HCT116 (cell line): ENCODE results near the gene CREG2. TPM values are rescaled to one million over a fixed set of nuclear protein-coding genes. Genes with fewer than 3 reads are reported as not detected.

Source experiments
- ATAC-seq: fragments of 200-7000 bp; cut with Tn5 transposase; 2 replicates; pipeline ENCODE4 v1.9.1; 2020; ENCODE audit warnings: mild to moderate bottlenecking, moderate library complexity
- BruUV-seq: library from RNA; stranded (reverse); fragments of 400-500 nt; replicated peaks from 2 replicates; lab custom pipeline; 2021; lab: Mats Ljungman, UMichigan
- CTCF ChIA-PET: fragments of 300-600 bp; sonication (Branson Sonifier 250); formaldehyde crosslinking; loops from one replicate; lab custom pipeline; 2021; ENCODE audit warnings: antibody characterized with exemption; lab: Charles Lee
- POLR2A ChIA-PET: fragments of 300-600, 350-600 bp; sonication (Branson Sonifier 250); formaldehyde crosslinking; loops from one replicate; lab custom pipeline; 2021; ENCODE audit warnings: antibody characterized with exemption; lab: Charles Lee
- RAD21 ChIA-PET, 2 experiments: fragments of 300-600 bp; sonication (Branson Sonifier 250); formaldehyde crosslinking; loops; one replicate each; lab custom pipeline; 2023; ENCODE audit warnings: low total read pairs in 2 of 2; ENCODE audit not compliant: uncharacterized antibody in 2 of 2, unreplicated experiment in 2 of 2, low non-redundant PET in 1 of 2; lab: Charles Lee
- DNase-seq: peaks from one replicate; pipeline ENCODE4 v3.0.0-alpha.2; 2010; ENCODE audit warnings: low read depth, low spot score
- H2AFZ ChIP-seq: fragments of 200-600 bp; shearing (Covaris generic), sonication (generic); 2 replicates; pipeline ENCODE4 v1.6.1; 2017; ENCODE audit warnings: low read depth, mixed run types, mixed read lengths, antibody characterized with exemption, low read length; ENCODE audit not compliant: poor library complexity, severe bottlenecking
- H3K27ac ChIP-seq: 2 replicates; pipeline ENCODE4 v1.5.1; 2012; ENCODE audit warnings: low read depth, low read length
- H3K27me3 ChIP-seq: fragments of 200-600 bp; sonication (generic); 2 replicates; pipeline ENCODE4 v1.6.1; 2016; ENCODE audit warnings: mixed run types, low read length, mixed read lengths; ENCODE audit not compliant: insufficient read depth
- H3K36me3 ChIP-seq, 2 experiments: fragments of 200-500 bp in 1 of 2; fragments of 200-600 bp in 1 of 2; sonication (Bioruptor generic) in 1 of 2; sonication (generic) in 1 of 2; 2 replicates each; pipeline versions ENCODE4 v1.5.1 to v1.6.1; 2014 to 2016; ENCODE audit warnings: low read length in 2 of 2, inconsistent platforms in 1 of 2, mixed read lengths in 1 of 2, mixed run types in 1 of 2; ENCODE audit not compliant: insufficient read depth in 2 of 2, control insufficient read depth in 1 of 2
- H3K4me1 ChIP-seq, 2 experiments: fragments of 200-600 bp in 1 of 2; sonication (generic) in 1 of 2; 2 replicates each; pipeline versions ENCODE4 v1.5.1 to v1.6.1; 2012 to 2017; ENCODE audit warnings: low read length in 2 of 2, inconsistent platforms in 1 of 2, mild to moderate bottlenecking in 1 of 2, mixed read lengths in 1 of 2, mixed run types in 1 of 2, moderate library complexity in 1 of 2; ENCODE audit not compliant: insufficient read depth in 2 of 2, control insufficient read depth in 1 of 2
- H3K4me2 ChIP-seq: fragments of 200-600 bp; sonication (generic); 2 replicates; pipeline ENCODE4 v1.6.1; 2017; ENCODE audit warnings: mixed run types, low read length, mixed read lengths
- H3K4me3 ChIP-seq, 2 experiments: fragments of 200-600 bp in 1 of 2; sonication (generic) in 1 of 2; replicated peaks in 1 of 2; 2 replicates each; pipeline ENCODE4 v1.5.1; 2011 to 2016; ENCODE audit warnings: low read length in 2 of 2, control low read depth in 1 of 2, low read depth in 1 of 2, mild to moderate bottlenecking in 1 of 2, mixed read lengths in 1 of 2, mixed run types in 1 of 2
- H3K79me2 ChIP-seq: fragments of 200-600 bp; sonication (generic); 2 replicates; pipeline ENCODE4 v1.6.1; 2017; ENCODE audit warnings: mild to moderate bottlenecking, mixed run types, low read length, moderate library complexity, mixed read lengths; ENCODE audit not compliant: insufficient read depth
- H3K9ac ChIP-seq: fragments of 200-600 bp; sonication (generic); 2 replicates; pipeline ENCODE4 v1.6.1; 2016; ENCODE audit warnings: low read length, mixed read lengths
- H3K9me2 ChIP-seq: fragments of 200-600 bp; sonication (generic), shearing (Covaris generic); 2 replicates; pipeline ENCODE4 v1.6.1; 2017; ENCODE audit warnings: mixed run types, mild to moderate bottlenecking, moderate library complexity; ENCODE audit not compliant: insufficient read depth
- H3K9me3 ChIP-seq, 2 experiments: fragments of 200-500 bp in 1 of 2; fragments of 200-600 bp in 1 of 2; sonication (Bioruptor generic) in 1 of 2; sonication (generic) in 1 of 2; 2 replicates each; pipeline ENCODE4 v1.6.1; 2014 to 2017; ENCODE audit warnings: low read length in 2 of 2, mixed read lengths in 2 of 2, inconsistent platforms in 1 of 2, low read depth in 1 of 2, mild to moderate bottlenecking in 1 of 2, mixed run types in 1 of 2, moderate library complexity in 1 of 2; ENCODE audit not compliant: control insufficient read depth in 1 of 2, insufficient read depth in 1 of 2
- H4K20me1 ChIP-seq: fragments of 200-600 bp; sonication (generic), shearing (Covaris generic); 2 replicates; pipeline ENCODE4 v1.6.1; 2017; ENCODE audit warnings: mixed run types, mild to moderate bottlenecking, moderate library complexity; ENCODE audit not compliant: insufficient read depth
- ATF3 ChIP-seq: IDR thresholded peaks from 2 replicates; pipeline ENCODE4 v1.6.1; 2012
- EZH2phosphoT487 ChIP-seq: fragments of 200-600 bp; IDR thresholded peaks from 2 replicates; pipeline ENCODE4 v1.6.1; 2018; ENCODE audit warnings: antibody characterized with exemption, borderline replicate concordance
- FOSL1 ChIP-seq: IDR thresholded peaks from 2 replicates; pipeline ENCODE4 v1.6.1; 2012; ENCODE audit warnings: low read depth
- POLR2A ChIP-seq: IDR thresholded peaks from 2 replicates; pipeline ENCODE4 v1.7.0; 2011; ENCODE audit warnings: borderline replicate concordance; ENCODE audit not compliant: insufficient read depth, insufficient read length; ENCODE audit errors: extremely low read depth
- SIN3A ChIP-seq: IDR thresholded peaks from 2 replicates; pipeline ENCODE4 v1.6.1; 2012; ENCODE audit warnings: low read depth
- YY1 ChIP-seq: IDR thresholded peaks from 2 replicates; pipeline ENCODE4 v1.6.1; 2011; ENCODE audit warnings: low read length, low read depth, moderate library complexity, mild to moderate bottlenecking; ENCODE audit not compliant: insufficient replicate concordance; ENCODE audit errors: extremely low read depth
- ZFX ChIP-seq: fragments of 450-650 bp; IDR thresholded peaks from 2 replicates; pipeline ENCODE4 v1.6.1; 2017
- intact Hi-C: fragments of 100-400 bp; cut with micrococcal nuclease; formaldehyde crosslinking; loops from 2 replicates; pipeline ENCODE4 v1.10.0; 2022
- total RNA-seq: library from RNA; stranded (reverse); gene quantifications from one replicate; pipeline ENCODE4 v1.2.1, GENCODE V29; 2021; ENCODE audit not compliant: unreplicated experiment

The CREG2 gene
- total RNA-seq, 1 experiment from 2014 or later, result 0.12 TPM

GRCh38 chr2:101362777-101363176, 24.5 kb downstream of the CREG2 start (continued):
- no peak for TF ChIP-seq POLR2A

- H3K27me3 ChIP-seq, result no peaks in the 10 kb centered on the region
- ChIA-PET CTCF (interaction anchor here (1.0 to 2.5 kb wide), 2 partner anchors 20 to 25 kb away, joined by 4 to 14 read pairs; partner anchors contain the start of gene CREG2), POLR2A (no interaction called here), RAD21 (no interaction called here)
- H3K9ac ChIP-seq, result no peak overlapping the region
- peak overlapping the region; percentile 19 for H2AFZ ChIP-seq
- H3K9me2 ChIP-seq, result no peaks in the 10 kb centered on the region
- H3K4me3 ChIP-seq, result no peak overlapping the region
- no TSS peak for BruUV-seq
- H3K9me3 ChIP-seq, result no peaks in the 10 kb centered on the region
- H3K4me2 ChIP-seq, result peak overlapping the region; percentile 68
- no peaks in the 10 kb centered on the region for H4K20me1 ChIP-seq
- DNase-seq, result no peak
- H3K27ac ChIP-seq, result no peak overlapping the region
- H3K79me2 ChIP-seq, result no peaks in the 10 kb centered on the region
- H3K4me1 ChIP-seq, result peaks cover 39 to 47% of the 10 kb centered on the region in 2 experiments
- intact Hi-C loops, result no loop called here
- TF ChIP-seq ATF3 (no peak), SIN3A (no peak), YY1 (no peak), EZH2phosphoT487 (no peak), FOSL1 (no peak)
- TF ChIP-seq, all 23 proteins: peak for 0
- ATAC-seq, result peak; percentile 31
- H3K36me3 ChIP-seq, result no peaks in the 10 kb centered on the region
Measured at GRCh38 chr2:101362316-101362715, 25.0 kb downstream of the CREG2 start.

- no peaks in the 10 kb centered on the region for H3K36me3 ChIP-seq
- no TSS peak for BruUV-seq
- TF ChIP-seq ZFX, result no peak
- no peak overlapping the region for H3K27ac ChIP-seq
- no peaks in the 10 kb centered on the region for H3K9me2 ChIP-seq
- ATAC-seq, result no peak
- ChIA-PET CTCF (interaction anchor here (2.5 kb wide), 1 partner anchor 19 kb away, joined by 14 read pairs; no protein-coding TSS in a partner anchor), RAD21 (no interaction called here), POLR2A (no interaction called here)
- no peak for DNase-seq
- no peak overlapping the region for H3K4me3 ChIP-seq
- H3K4me2 ChIP-seq, result peak overlapping the region; percentile 68
- H3K9me3 ChIP-seq, result no peaks in the 10 kb centered on the region
- no peaks in the 10 kb centered on the region for H3K79me2 ChIP-seq
- no peaks in the 10 kb centered on the region for H3K27me3 ChIP-seq
- H3K4me1 ChIP-seq, result peaks cover 42 to 53% of the 10 kb centered on the region in 2 experiments
- no peak overlapping the region for H3K9ac ChIP-seq
- intact Hi-C loops, result no loop called here
- H2AFZ ChIP-seq, result no peak overlapping the region
- no peaks in the 10 kb centered on the region for H4K20me1 ChIP-seq
Measured at GRCh38 chr2:101361522-101361921, 25.8 kb downstream of the CREG2 start.
